OCI-LY1 (cell line): Measurements from ENCODE around the gene ASCC1.

Experiments used
- H2AFZ ChIP-seq: fragments of 200-600 bp; sonication (generic), shearing (Covaris generic); 2 replicates; pipeline ENCODE4 v1.6.0; 2014; ENCODE audit warnings: antibody characterized with exemption, mild to moderate bottlenecking, low read length
- H3F3A ChIP-seq: fragments of 200-600 bp; sonication (generic), shearing (Covaris generic); 2 replicates; pipeline ENCODE4 v1.6.0; 2014; ENCODE audit warnings: mild to moderate bottlenecking, antibody characterized with exemption, low read length, moderate library complexity; ENCODE audit not compliant: insufficient read depth
- H3K27ac ChIP-seq: fragments of 200-600 bp; sonication (generic); 2 replicates; pipeline ENCODE4 v1.5.1; 2014; ENCODE audit warnings: low read length, mixed run types, mild to moderate bottlenecking, low read depth; ENCODE audit not compliant: poor library complexity, severe bottlenecking
- H3K27me3 ChIP-seq: fragments of 200-600 bp; sonication (generic); 2 replicates; pipeline ENCODE4 v1.6.0; 2014; ENCODE audit warnings: antibody characterized with exemption, mild to moderate bottlenecking, low read length, moderate library complexity; ENCODE audit not compliant: insufficient read depth
- H3K36me3 ChIP-seq: fragments of 200-600 bp; sonication (generic); 2 replicates; pipeline ENCODE4 v1.6.1; 2014; ENCODE audit warnings: mild to moderate bottlenecking, antibody characterized with exemption, low read length, moderate library complexity, mixed read lengths; ENCODE audit not compliant: insufficient read depth
- H3K4me1 ChIP-seq: fragments of 200-600 bp; sonication (generic); 2 replicates; pipeline ENCODE4 v1.5.1; 2014; ENCODE audit warnings: mild to moderate bottlenecking, low read length, moderate library complexity; ENCODE audit not compliant: insufficient read depth, severe bottlenecking
- H3K4me2 ChIP-seq: fragments of 200-600 bp; sonication (generic), shearing (Covaris generic); 2 replicates; pipeline ENCODE4 v1.6.1; 2014; ENCODE audit warnings: low read length
- H3K4me3 ChIP-seq: fragments of 200-600 bp; sonication (generic); 2 replicates; pipeline ENCODE4 v1.5.1; 2014; ENCODE audit warnings: low read length, low read depth, mild to moderate bottlenecking, mixed read lengths; ENCODE audit not compliant: poor library complexity, severe bottlenecking
- H3K79me2 ChIP-seq: fragments of 200-600 bp; shearing (Covaris generic); 2 replicates; pipeline ENCODE4 v1.6.1; 2016; ENCODE audit warnings: mixed run types, low read length, mixed read lengths; ENCODE audit not compliant: insufficient read depth
- H3K9ac ChIP-seq: fragments of 200-600 bp; sonication (generic), shearing (Covaris generic); 2 replicates; pipeline ENCODE4 v1.6.1; 2014; ENCODE audit warnings: mild to moderate bottlenecking, low read length, mixed read lengths
- H3K9me2 ChIP-seq: fragments of 200-600 bp; sonication (generic), shearing (Covaris generic); 2 replicates; pipeline ENCODE4 v1.6.1; 2014; ENCODE audit warnings: low read depth, mild to moderate bottlenecking, low read length, mixed read lengths
- H3K9me3 ChIP-seq: fragments of 200-600 bp; shearing (Covaris generic); 2 replicates; pipeline ENCODE4 v1.6.1; 2014; ENCODE audit warnings: low read length, mixed read lengths
- H4K20me1 ChIP-seq: fragments of 200-600 bp; sonication (generic), shearing (Covaris generic); 2 replicates; pipeline ENCODE4 v1.6.0; 2016; ENCODE audit warnings: mild to moderate bottlenecking, low read length; ENCODE audit not compliant: insufficient read depth
- CTCF ChIP-seq: fragments of 200-600 bp; sonication (generic), shearing (Covaris generic); IDR thresholded peaks from 2 replicates; pipeline ENCODE4 v1.5.1; 2017; ENCODE audit warnings: mild to moderate bottlenecking, antibody characterized with exemption, low read length, moderate library complexity, mixed read lengths
- EZH2 ChIP-seq: fragments of 200-600 bp; sonication (generic), shearing (Covaris generic); IDR thresholded peaks from 2 replicates; pipeline ENCODE4 v1.8.0; 2017; ENCODE audit warnings: borderline replicate concordance, mixed run types, mild to moderate bottlenecking, antibody characterized with exemption, low read length, moderate library complexity, mixed read lengths

Gene ASCC1

DNA sequence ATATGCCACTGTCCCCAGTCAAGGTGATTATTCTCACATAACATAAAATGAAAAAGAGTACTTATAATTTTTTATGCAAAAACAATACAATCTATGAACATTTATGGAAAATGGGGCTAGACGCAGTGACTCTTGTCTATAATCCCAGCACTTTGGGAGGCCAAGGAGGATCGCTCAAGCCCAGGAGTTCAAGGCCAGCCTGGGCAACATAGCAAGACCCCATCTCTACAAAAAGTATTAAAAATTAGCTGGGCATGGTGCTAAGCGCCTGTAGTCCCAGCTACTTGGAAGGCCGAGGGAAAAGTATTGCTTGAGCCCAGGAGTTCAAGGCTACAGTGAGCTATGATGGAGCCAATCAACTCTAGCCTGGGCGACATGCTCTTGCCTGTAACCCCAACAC, 14.8 kb downstream of the ASCC1 start:
- H3K27me3 ChIP-seq, result no peaks in the 10 kb centered on the region
- H3F3A ChIP-seq, result no peaks in the 10 kb centered on the region
- TF ChIP-seq CTCF (no peak), EZH2 (no peak)
- H3K36me3 ChIP-seq, result peaks cover 43% of the 10 kb centered on the region
- no peaks in the 10 kb centered on the region for H3K4me1 ChIP-seq
- no peak overlapping the region for H2AFZ ChIP-seq
- H3K9me3 ChIP-seq, result no peaks in the 10 kb centered on the region
- H3K4me3 ChIP-seq, result no peak overlapping the region
- no peak overlapping the region for H3K27ac ChIP-seq
- no peaks in the 10 kb centered on the region for H4K20me1 ChIP-seq
- H3K79me2 ChIP-seq, result no peaks in the 10 kb centered on the region
- H3K9ac ChIP-seq, result no peak overlapping the region
- no peaks in the 10 kb centered on the region for H3K9me2 ChIP-seq
- H3K4me2 ChIP-seq, result no peak overlapping the region

DNA sequence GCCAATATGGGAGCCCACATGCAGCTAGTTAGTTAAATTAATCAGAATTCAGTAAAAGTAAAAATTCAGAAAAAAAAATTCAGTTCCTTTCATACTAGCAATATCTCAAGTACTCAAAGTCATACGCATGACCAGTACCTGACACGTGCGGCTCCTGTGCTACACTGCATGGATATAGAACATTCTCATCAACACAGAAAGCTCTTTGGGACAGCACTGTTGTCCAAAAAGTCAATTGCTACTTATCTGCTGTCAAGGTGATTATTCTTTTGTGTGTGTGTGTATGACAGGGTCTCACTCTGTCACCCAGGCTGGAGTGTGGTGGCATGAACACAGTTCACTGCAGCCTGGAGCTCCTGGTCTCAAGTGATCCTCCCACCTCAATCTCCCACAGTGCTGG, 15.2 kb downstream of the ASCC1 start:
- peaks cover 47% of the 10 kb centered on the region for H3K36me3 ChIP-seq
- no peaks in the 10 kb centered on the region for H3K4me1 ChIP-seq
- H3K9me2 ChIP-seq, result no peaks in the 10 kb centered on the region
- H3K27me3 ChIP-seq, result no peaks in the 10 kb centered on the region
- no peak overlapping the region for H3K9ac ChIP-seq
- H4K20me1 ChIP-seq, result no peaks in the 10 kb centered on the region
- H2AFZ ChIP-seq, result no peak overlapping the region
- no peak overlapping the region for H3K4me2 ChIP-seq
- H3K9me3 ChIP-seq, result no peaks in the 10 kb centered on the region
- H3K4me3 ChIP-seq, result no peak overlapping the region
- H3K79me2 ChIP-seq, result no peaks in the 10 kb centered on the region
- TF ChIP-seq CTCF (no peak), EZH2 (no peak)
- H3F3A ChIP-seq, result no peaks in the 10 kb centered on the region
- no peak overlapping the region for H3K27ac ChIP-seq

- H3F3A ChIP-seq, result no peaks in the 10 kb centered on the region
Measured at GRCh38 chr10:72194949-72195348, 21.1 kb downstream of the ASCC1 start.

More at GRCh38 chr10:72194949-72195348, 21.1 kb downstream of the ASCC1 start:
- H4K20me1 ChIP-seq, result no peaks in the 10 kb centered on the region
- H3K9me2 ChIP-seq, result no peaks in the 10 kb centered on the region
- H2AFZ ChIP-seq, result no peak overlapping the region
- no peak overlapping the region for H3K4me3 ChIP-seq
- H3K27me3 ChIP-seq, result no peaks in the 10 kb centered on the region
- H3K4me1 ChIP-seq, result no peaks in the 10 kb centered on the region
- no peaks in the 10 kb centered on the region for H3K79me2 ChIP-seq
- peaks cover 42% of the 10 kb centered on the region for H3K36me3 ChIP-seq
- H3K27ac ChIP-seq, result no peak overlapping the region
- H3K9ac ChIP-seq, result no peak overlapping the region
- H3K9me3 ChIP-seq, result no peaks in the 10 kb centered on the region
- TF ChIP-seq CTCF (no peak), EZH2 (no peak)
- H3K4me2 ChIP-seq, result no peak overlapping the region
